GM23338 (cell line): ENCODE measurements around the gene EEA1. TPM values are rescaled to one million over a fixed set of nuclear protein-coding genes. Genes with fewer than 3 reads are reported as not detected.

Source experiments
- ATAC-seq: fragments of 200-7000 bp; cut with Tn5 transposase; 3 replicates; pipeline ENCODE4 v1.9.1; 2020
- DNase-seq: peaks from one replicate; pipeline ENCODE4 v3.0.0-alpha.2; 2015; ENCODE audit warnings: low spot score
- H2AFZ ChIP-seq: fragments of 200-600 bp; sonication (generic); 2 replicates; pipeline ENCODE4 v1.8.0; 2016; ENCODE audit warnings: antibody characterized with exemption, mild to moderate bottlenecking, moderate library complexity
- H3F3A ChIP-seq: fragments of 200-600 bp; sonication (generic); replicated peaks from 2 replicates; pipeline ENCODE4 v1.8.0; 2017; ENCODE audit warnings: antibody characterized with exemption, mixed run types, low read depth
- H3K27ac ChIP-seq: fragments of 200-600 bp; sonication (generic); 2 replicates; pipeline ENCODE4 v1.6.1; 2016; ENCODE audit warnings: low read depth
- H3K27me3 ChIP-seq: fragments of 200-600 bp; sonication (generic); 2 replicates; pipeline ENCODE4 v1.8.0; 2016; ENCODE audit warnings: mild to moderate bottlenecking, mixed run types, moderate library complexity; ENCODE audit not compliant: insufficient read depth
- H3K36me3 ChIP-seq: fragments of 200-600 bp; sonication (generic); 2 replicates; pipeline ENCODE4 v1.8.0; 2016; ENCODE audit warnings: mild to moderate bottlenecking; ENCODE audit not compliant: insufficient read depth
- H3K4me1 ChIP-seq: fragments of 200-600 bp; sonication (generic); 2 replicates; pipeline ENCODE4 v1.8.0; 2016; ENCODE audit warnings: mild to moderate bottlenecking, moderate library complexity; ENCODE audit not compliant: insufficient read depth
- H3K4me2 ChIP-seq: fragments of 200-600 bp; sonication (generic); 2 replicates; pipeline ENCODE4 v1.7.1; 2017; ENCODE audit warnings: mixed run types
- H3K4me3 ChIP-seq: fragments of 200-600 bp; sonication (generic); 2 replicates; pipeline ENCODE4 v1.6.1; 2016; ENCODE audit warnings: mixed run types
- H3K79me2 ChIP-seq: fragments of 200-600 bp; sonication (generic); replicated peaks from 2 replicates; pipeline ENCODE4 v1.8.0; 2017; ENCODE audit warnings: mild to moderate bottlenecking; ENCODE audit not compliant: insufficient read depth
- H3K9me2 ChIP-seq: fragments of 200-600 bp; sonication (generic); 2 replicates; pipeline ENCODE4 v1.8.0; 2017; ENCODE audit not compliant: insufficient read depth
- H4K20me1 ChIP-seq: fragments of 200-600 bp; sonication (generic); replicated peaks from 2 replicates; pipeline ENCODE4 v1.8.0; 2017; ENCODE audit warnings: mild to moderate bottlenecking; ENCODE audit not compliant: insufficient read depth
- H3K27ac Mint-ChIP-seq: 2 replicates; pipeline ENCODE4 v1.8.0; 2020; ENCODE audit warnings: inconsistent platforms, mild to moderate bottlenecking, moderate library complexity, mixed read lengths
- H3K27me3 Mint-ChIP-seq: 3 replicates; pipeline ENCODE4 v1.8.0; 2022; ENCODE audit warnings: low read depth, mild to moderate bottlenecking, moderate library complexity, mixed read lengths, inconsistent platforms; ENCODE audit not compliant: insufficient read depth, poor library complexity
- H3K36me3 Mint-ChIP-seq: 3 replicates; pipeline ENCODE4 v1.8.0; 2021; ENCODE audit warnings: low read depth, mild to moderate bottlenecking, inconsistent platforms, moderate library complexity, mixed read lengths
- H3K4me1 Mint-ChIP-seq: 3 replicates; pipeline ENCODE4 v1.8.0; 2020; ENCODE audit warnings: mild to moderate bottlenecking, inconsistent platforms, mixed read lengths
- H3K4me3 Mint-ChIP-seq: 3 replicates; pipeline ENCODE4 v1.8.0; 2021; ENCODE audit warnings: moderate library complexity, mild to moderate bottlenecking, inconsistent platforms, mixed read lengths
- H3K9me3 Mint-ChIP-seq: 3 replicates; pipeline ENCODE4 v1.8.0; 2020; ENCODE audit warnings: moderate library complexity, mild to moderate bottlenecking, inconsistent platforms, mixed read lengths
- CREB1 ChIP-seq: fragments of 250-450 bp; sonication (Bioruptor Pico); IDR thresholded peaks from 2 replicates; pipeline ENCODE4 v1.5.0; 2020; ENCODE audit warnings: low read depth, mild to moderate bottlenecking, moderate library complexity
- CTCF ChIP-seq, 2 experiments: fragments of 200-600 bp in 1 of 2; sonication (generic) in 1 of 2; conservative IDR thresholded peaks; 2 replicates each; pipeline versions ENCODE4 v1.5.1 to v1.6.1; 2016 to 2017; ENCODE audit warnings: antibody characterized with exemption in 2 of 2, low read depth in 2 of 2, mild to moderate bottlenecking in 2 of 2, moderate library complexity in 1 of 2
- EZH2 ChIP-seq: fragments of 200-600 bp; sonication (generic); IDR thresholded peaks from one replicate; pipeline ENCODE4 v1.8.0; 2017; ENCODE audit warnings: antibody characterized with exemption, mild to moderate bottlenecking, low read depth; ENCODE audit not compliant: unreplicated experiment
- EZH2phosphoT487 ChIP-seq: fragments of 200-600 bp; sonication (generic); IDR thresholded peaks from one replicate; pipeline ENCODE4 v1.8.1; 2018; ENCODE audit warnings: antibody characterized with exemption; ENCODE audit not compliant: unreplicated experiment
- JUNB ChIP-seq: IDR thresholded peaks from one replicate; pipeline ENCODE4 v1.6.1; 2016; ENCODE audit warnings: antibody characterized with exemption; ENCODE audit not compliant: unreplicated experiment
- NANOG ChIP-seq: IDR thresholded peaks from 2 replicates; pipeline ENCODE4 v1.6.1; 2016; ENCODE audit warnings: antibody characterized with exemption, borderline replicate concordance
- POLR2AphosphoS5 ChIP-seq: IDR thresholded peaks from 2 replicates; pipeline ENCODE4 v1.6.1; 2016; ENCODE audit warnings: antibody characterized with exemption, low read depth
- STAT1 ChIP-seq: IDR thresholded peaks from one replicate; pipeline ENCODE4 v1.6.1; 2016; ENCODE audit warnings: antibody characterized with exemption; ENCODE audit not compliant: unreplicated experiment
- ZNF331 ChIP-seq: fragments of 250-450 bp; sonication (Bioruptor Pico); IDR thresholded peaks from 2 replicates; pipeline ENCODE4 v1.5.0; 2020; ENCODE audit warnings: low read depth, mild to moderate bottlenecking, moderate library complexity
- polyA plus RNA-seq: library from polyadenylated mRNA; unstranded; fragments of >200 nt; fragmentation: Nextera tagmentation; extraction: Ambion mirVana; gene quantifications from 2 replicates; pipeline ENCODE4 v1.2.1, GENCODE V29; 2016
- total RNA-seq: library from RNA; depleted of rRNA; stranded (reverse); fragments of >200 nt; shearing (Covaris generic); gene quantifications from 2 replicates; pipeline ENCODE4 v1.2.3, GENCODE V29; 2014
- TF ChIP-seq, protein P1 (sequence below): IDR thresholded peaks from 2 replicates; pipeline ENCODE4 v1.6.1; 2016; ENCODE audit warnings: antibody characterized with exemption
- TF ChIP-seq, protein P2 (sequence below): fragments of 250-450 bp; sonication (Bioruptor Pico); IDR thresholded peaks from 2 replicates; pipeline ENCODE4 v1.5.0; 2020; ENCODE audit warnings: mild to moderate bottlenecking, moderate library complexity

EEA1 gene
- total and polyA plus RNA-seq, 2 experiments from 2014 or later, result 10.0 to 41.1 TPM

DNA sequence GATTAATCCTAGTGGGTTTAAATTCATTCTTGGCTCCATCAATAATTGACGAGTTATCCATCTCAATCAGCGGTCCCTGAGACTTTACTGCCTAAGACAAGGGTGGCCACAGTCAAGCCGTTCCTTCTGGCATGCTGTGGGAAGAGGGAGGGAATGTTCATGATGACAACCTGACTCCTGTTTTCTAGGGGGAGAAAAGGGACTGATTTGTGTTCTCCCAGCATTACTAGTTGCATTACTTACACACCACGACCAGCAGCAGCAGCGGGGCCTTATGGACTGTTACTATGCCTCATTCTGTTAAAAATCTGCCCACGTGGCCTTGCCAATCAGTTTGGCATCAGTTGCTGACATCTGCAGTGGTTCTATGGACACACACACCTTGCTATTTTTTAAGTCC, 196.4 kb downstream of the EEA1 start:
- Mint-ChIP-seq H3K27ac (no peak overlapping the region), H3K4me1 (peaks cover 9% of the 10 kb centered on the region), H3K36me3 (no peaks in the 10 kb centered on the region), H3K4me3 (no peak overlapping the region), H3K27me3 (no peaks in the 10 kb centered on the region), H3K9me3 (no peaks in the 10 kb centered on the region)
- ATAC-seq, result no peak
- H3K27me3 ChIP-seq, result no peaks in the 10 kb centered on the region
- no peaks in the 10 kb centered on the region for H3K79me2 ChIP-seq
- no peak overlapping the region for H2AFZ ChIP-seq
- H3K4me3 ChIP-seq, result no peak overlapping the region
- no peak overlapping the region for H3K4me2 ChIP-seq
- no peak overlapping the region for H3K27ac ChIP-seq
- TF ChIP-seq POLR2AphosphoS5 (no peak), ZNF331 (CRISPR knock-in tag) (no peak), EZH2phosphoT487 (no peak)
- TF ChIP-seq, protein P1, sequence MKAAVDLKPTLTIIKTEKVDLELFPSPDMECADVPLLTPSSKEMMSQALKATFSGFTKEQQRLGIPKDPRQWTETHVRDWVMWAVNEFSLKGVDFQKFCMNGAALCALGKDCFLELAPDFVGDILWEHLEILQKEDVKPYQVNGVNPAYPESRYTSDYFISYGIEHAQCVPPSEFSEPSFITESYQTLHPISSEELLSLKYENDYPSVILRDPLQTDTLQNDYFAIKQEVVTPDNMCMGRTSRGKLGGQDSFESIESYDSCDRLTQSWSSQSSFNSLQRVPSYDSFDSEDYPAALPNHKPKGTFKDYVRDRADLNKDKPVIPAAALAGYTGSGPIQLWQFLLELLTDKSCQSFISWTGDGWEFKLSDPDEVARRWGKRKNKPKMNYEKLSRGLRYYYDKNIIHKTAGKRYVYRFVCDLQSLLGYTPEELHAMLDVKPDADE, result no peak
- no peak for DNase-seq
- H3K36me3 ChIP-seq, result no peaks in the 10 kb centered on the region
- H4K20me1 ChIP-seq, result no peaks in the 10 kb centered on the region
- H3F3A ChIP-seq, result no peaks in the 10 kb centered on the region
- peaks cover 7% of the 10 kb centered on the region; the same call in 1 of the 2 replicates for H3K4me1 ChIP-seq
- 0 out of 2 replicates have a peak, but pooled peaks cover 6% of the 10 kb centered on the region for H3K9me2 ChIP-seq

DNA sequence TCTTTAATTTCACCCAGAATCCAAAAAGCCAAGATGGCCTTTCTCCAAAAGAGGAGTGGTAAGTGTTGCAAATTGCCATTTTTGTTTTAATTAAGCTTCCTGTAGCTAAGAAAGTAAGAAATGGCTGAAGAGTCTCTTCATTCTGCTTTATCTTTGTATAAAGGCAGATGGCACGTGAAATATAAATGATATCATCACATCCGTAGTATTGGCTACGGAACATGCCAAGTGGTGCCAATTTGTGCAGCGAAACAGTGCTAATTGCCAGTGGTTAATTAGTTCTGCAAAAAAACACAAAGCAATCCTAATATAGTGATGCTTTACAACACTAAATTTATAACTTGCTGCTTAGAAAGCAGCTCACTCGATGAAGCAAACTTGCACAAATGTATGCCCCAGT, 196.9 kb downstream of the EEA1 start:
- H3K27ac Mint-ChIP-seq, result no peak overlapping the region
- no peak for ATAC-seq
- H3K36me3 ChIP-seq, result no peaks in the 10 kb centered on the region
- TF ChIP-seq, protein P1, result no peak
- TF ChIP-seq CTCF (conservative IDR thresholded peaks at IDR 0.05; ENCODE audit: low read depth in 2 of 2) (no peak), EZH2 (no peak), JUNB (no peak), STAT1 (no peak), NANOG (no peak), ZNF331 (CRISPR knock-in tag) (no peak), EZH2phosphoT487 (no peak), CREB1 (CRISPR knock-in tag) (no peak)
- TF ChIP-seq, protein P2, sequence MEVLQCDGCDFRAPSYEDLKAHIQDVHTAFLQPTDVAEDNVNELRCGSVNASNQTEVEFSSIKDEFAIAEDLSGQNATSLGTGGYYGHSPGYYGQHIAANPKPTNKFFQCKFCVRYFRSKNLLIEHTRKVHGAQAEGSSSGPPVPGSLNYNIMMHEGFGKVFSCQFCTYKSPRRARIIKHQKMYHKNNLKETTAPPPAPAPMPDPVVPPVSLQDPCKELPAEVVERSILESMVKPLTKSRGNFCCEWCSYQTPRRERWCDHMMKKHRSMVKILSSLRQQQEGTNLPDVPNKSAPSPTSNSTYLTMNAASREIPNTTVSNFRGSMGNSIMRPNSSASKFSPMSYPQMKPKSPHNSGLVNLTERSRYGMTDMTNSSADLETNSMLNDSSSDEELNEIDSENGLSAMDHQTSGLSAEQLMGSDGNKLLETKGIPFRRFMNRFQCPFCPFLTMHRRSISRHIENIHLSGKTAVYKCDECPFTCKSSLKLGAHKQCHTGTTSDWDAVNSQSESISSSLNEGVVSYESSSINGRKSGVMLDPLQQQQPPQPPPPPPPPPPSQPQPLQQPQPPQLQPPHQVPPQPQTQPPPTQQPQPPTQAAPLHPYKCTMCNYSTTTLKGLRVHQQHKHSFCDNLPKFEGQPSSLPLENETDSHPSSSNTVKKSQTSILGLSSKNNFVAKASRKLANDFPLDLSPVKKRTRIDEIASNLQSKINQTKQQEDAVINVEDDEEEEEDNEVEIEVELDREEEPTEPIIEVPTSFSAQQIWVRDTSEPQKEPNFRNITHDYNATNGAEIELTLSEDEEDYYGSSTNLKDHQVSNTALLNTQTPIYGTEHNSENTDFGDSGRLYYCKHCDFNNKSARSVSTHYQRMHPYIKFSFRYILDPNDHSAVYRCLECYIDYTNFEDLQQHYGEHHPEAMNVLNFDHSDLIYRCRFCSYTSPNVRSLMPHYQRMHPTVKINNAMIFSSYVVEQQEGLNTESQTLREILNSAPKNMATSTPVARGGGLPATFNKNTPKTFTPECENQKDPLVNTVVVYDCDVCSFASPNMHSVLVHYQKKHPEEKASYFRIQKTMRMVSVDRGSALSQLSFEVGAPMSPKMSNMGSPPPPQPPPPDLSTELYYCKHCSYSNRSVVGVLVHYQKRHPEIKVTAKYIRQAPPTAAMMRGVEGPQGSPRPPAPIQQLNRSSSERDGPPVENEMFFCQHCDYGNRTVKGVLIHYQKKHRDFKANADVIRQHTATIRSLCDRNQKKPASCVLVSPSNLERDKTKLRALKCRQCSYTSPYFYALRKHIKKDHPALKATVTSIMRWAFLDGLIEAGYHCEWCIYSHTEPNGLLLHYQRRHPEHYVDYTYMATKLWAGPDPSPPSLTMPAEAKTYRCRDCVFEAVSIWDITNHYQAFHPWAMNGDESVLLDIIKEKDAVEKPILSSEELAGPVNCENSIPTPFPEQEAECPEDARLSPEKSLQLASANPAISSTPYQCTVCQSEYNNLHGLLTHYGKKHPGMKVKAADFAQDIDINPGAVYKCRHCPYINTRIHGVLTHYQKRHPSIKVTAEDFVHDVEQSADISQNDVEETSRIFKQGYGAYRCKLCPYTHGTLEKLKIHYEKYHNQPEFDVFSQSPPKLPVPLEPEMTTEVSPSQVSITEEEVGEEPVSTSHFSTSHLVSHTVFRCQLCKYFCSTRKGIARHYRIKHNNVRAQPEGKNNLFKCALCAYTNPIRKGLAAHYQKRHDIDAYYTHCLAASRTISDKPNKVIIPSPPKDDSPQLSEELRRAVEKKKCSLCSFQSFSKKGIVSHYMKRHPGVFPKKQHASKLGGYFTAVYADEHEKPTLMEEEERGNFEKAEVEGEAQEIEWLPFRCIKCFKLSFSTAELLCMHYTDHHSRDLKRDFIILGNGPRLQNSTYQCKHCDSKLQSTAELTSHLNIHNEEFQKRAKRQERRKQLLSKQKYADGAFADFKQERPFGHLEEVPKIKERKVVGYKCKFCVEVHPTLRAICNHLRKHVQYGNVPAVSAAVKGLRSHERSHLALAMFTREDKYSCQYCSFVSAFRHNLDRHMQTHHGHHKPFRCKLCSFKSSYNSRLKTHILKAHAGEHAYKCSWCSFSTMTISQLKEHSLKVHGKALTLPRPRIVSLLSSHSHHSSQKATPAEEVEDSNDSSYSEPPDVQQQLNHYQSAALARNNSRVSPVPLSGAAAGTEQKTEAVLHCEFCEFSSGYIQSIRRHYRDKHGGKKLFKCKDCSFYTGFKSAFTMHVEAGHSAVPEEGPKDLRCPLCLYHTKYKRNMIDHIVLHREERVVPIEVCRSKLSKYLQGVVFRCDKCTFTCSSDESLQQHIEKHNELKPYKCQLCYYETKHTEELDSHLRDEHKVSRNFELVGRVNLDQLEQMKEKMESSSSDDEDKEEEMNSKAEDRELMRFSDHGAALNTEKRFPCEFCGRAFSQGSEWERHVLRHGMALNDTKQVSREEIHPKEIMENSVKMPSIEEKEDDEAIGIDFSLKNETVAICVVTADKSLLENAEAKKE (CRISPR knock-in tag), result no peak

More for the DNA sequence above, 196.9 kb downstream of the EEA1 start:
- Histone ChIP-seq H3K9me2 (0 out of 2 replicates have a peak, but pooled peaks cover 6% of the 10 kb centered on the region), H3K4me2 (no peak overlapping the region), H3K27me3 (no peaks in the 10 kb centered on the region), H3F3A (no peaks in the 10 kb centered on the region), H4K20me1 (no peaks in the 10 kb centered on the region), H3K4me1 (peaks cover 6% of the 10 kb centered on the region; the same call in 1 of the 2 replicates), H3K4me3 (no peak overlapping the region), H2AFZ (no peak overlapping the region), H3K27ac (no peak overlapping the region), H3K79me2 (no peaks in the 10 kb centered on the region)
- DNase-seq, result no peak
- H3K4me3 Mint-ChIP-seq, result no peak overlapping the region
- no peaks in the 10 kb centered on the region for H3K9me3 Mint-ChIP-seq
- peaks cover 5% of the 10 kb centered on the region for H3K4me1 Mint-ChIP-seq
- H3K27me3 Mint-ChIP-seq, result no peaks in the 10 kb centered on the region
- H3K36me3 Mint-ChIP-seq, result no peaks in the 10 kb centered on the region
